Testis (tissue), 2 donors: ENCODE data around the gene SLC39A8.

Experiments used
- CTCF ChIP-seq, 3 experiments: fragments of 450-650 bp in 2 of 3; fragments of 200-600 bp in 1 of 3; sonication (generic) in 1 of 3; IDR thresholded peaks; one replicate each; pipeline ENCODE4 v1.5.1; 2016 to 2019; ENCODE audit warnings: antibody characterized with exemption in 3 of 3, mild to moderate bottlenecking in 2 of 3, moderate library complexity in 1 of 3
- POLR2A ChIP-seq: fragments of 450-650 bp; IDR thresholded peaks from one replicate; pipeline ENCODE4 v1.6.1; 2017; ENCODE audit warnings: antibody characterized with exemption, mild to moderate bottlenecking, moderate library complexity

- TF ChIP-seq CTCF (IDR thresholded peaks at IDR 0.05): no peak
- TF ChIP-seq POLR2A: no peak
Measured at GRCh38 chr4:102222838-102223409, 122.4 kb downstream of the SLC39A8 start.
